Endothelial cell of umbilical vein (primary cell): ENCODE measurements around the gene CCDC7. TPM values are rescaled to one million over a fixed set of nuclear protein-coding genes. Genes with fewer than 3 reads are reported as not detected.

Experiments used
- BruUV-seq: library from RNA; stranded (reverse); fragments of 400-500 nt; replicated peaks from 2 replicates; lab custom pipeline; 2021; lab: Mats Ljungman, UMichigan
- CTCF ChIA-PET: fragments of 300-600, 350-600 bp; sonication (Branson Sonifier 250); formaldehyde crosslinking; loops from one replicate; lab custom pipeline; 2021; ENCODE audit warnings: antibody characterized with exemption, inconsistent platforms; lab: Charles Lee
- POLR2A ChIA-PET: fragments of 300-600, 350-600 bp; sonication (Branson Sonifier 250); formaldehyde crosslinking; loops from one replicate; lab custom pipeline; 2021; ENCODE audit warnings: antibody characterized with exemption, inconsistent platforms; lab: Charles Lee
- DNase-seq: peaks from one replicate; pipeline ENCODE4 v3.0.0-alpha.2; 2011; ENCODE audit warnings: low read depth, low spot score
- FAIRE-seq: peaks from 2 replicates; lab custom pipeline; 2011; peaks lifted over from hg19 to GRCh38; lab: Jason Lieb, UNC
- H2AFZ ChIP-seq: 2 replicates; pipeline ENCODE4 v1.6.0; 2012; ENCODE audit warnings: low read depth, low read length, control low read depth, inconsistent platforms
- H3K27ac ChIP-seq: 2 replicates; pipeline ENCODE4 v1.5.1; 2011; ENCODE audit warnings: low read depth, mild to moderate bottlenecking, control low read depth, low read length, moderate library complexity; ENCODE audit not compliant: insufficient read depth
- H3K27me3 ChIP-seq, 2 experiments: 2 replicates each; pipeline versions ENCODE4 v1.6.0 to v1.6.1; 2011; ENCODE audit warnings: low read length in 2 of 2, mixed read lengths in 1 of 2; ENCODE audit not compliant: control insufficient read depth in 2 of 2, insufficient read depth in 2 of 2
- H3K36me3 ChIP-seq, 2 experiments: 2 replicates in 1 of 2; 3 replicates in 1 of 2; pipeline ENCODE4 v1.5.1; 2011; ENCODE audit warnings: low read length in 2 of 2, mild to moderate bottlenecking in 1 of 2, moderate library complexity in 1 of 2; ENCODE audit not compliant: control insufficient read depth in 2 of 2, insufficient read depth in 2 of 2; ENCODE audit errors: extremely low read depth in 1 of 2
- H3K4me1 ChIP-seq: 3 replicates; pipeline ENCODE4 v1.5.1; 2011; ENCODE audit warnings: mild to moderate bottlenecking, low read length; ENCODE audit not compliant: control insufficient read depth, insufficient read depth; ENCODE audit errors: extremely low read depth
- H3K4me2 ChIP-seq: 2 replicates; pipeline ENCODE4 v1.6.1; 2011; ENCODE audit warnings: low read length, control low read depth, mixed read lengths; ENCODE audit not compliant: insufficient read depth
- H3K4me3 ChIP-seq, 3 experiments: fragments of 200-600 bp in 1 of 3; sonication (generic), shearing (Covaris generic) in 1 of 3; replicated peaks in 1 of 3; 2 replicates each; pipeline ENCODE4 v1.5.1; 2011 to 2016; ENCODE audit warnings: control low read depth in 3 of 3, low read length in 3 of 3, mild to moderate bottlenecking in 2 of 3, inconsistent platforms in 1 of 3, low read depth in 1 of 3, moderate library complexity in 1 of 3; ENCODE audit not compliant: insufficient read depth in 1 of 3
- H3K79me2 ChIP-seq: 2 replicates; pipeline ENCODE4 v1.6.0; 2012; ENCODE audit warnings: low read length, inconsistent platforms; ENCODE audit not compliant: control insufficient read depth, insufficient read depth
- H3K9ac ChIP-seq: replicated peaks from 2 replicates; pipeline ENCODE3; 2011; ENCODE audit warnings: low read length, control low read depth; ENCODE audit not compliant: insufficient read depth; ENCODE audit errors: extremely low read depth
- H3K9me1 ChIP-seq: replicated peaks from 3 replicates; pipeline ENCODE4 v1.6.0; 2011; ENCODE audit warnings: mild to moderate bottlenecking, low read length; ENCODE audit not compliant: control insufficient read depth, insufficient read depth; ENCODE audit errors: extremely low read depth
- H3K9me3 ChIP-seq: replicated peaks from 2 replicates; pipeline ENCODE4 v1.5.1; 2012; ENCODE audit warnings: low read length, inconsistent platforms; ENCODE audit not compliant: control insufficient read depth, insufficient read depth
- H4K20me1 ChIP-seq: replicated peaks from 2 replicates; pipeline ENCODE3; 2011; ENCODE audit warnings: mild to moderate bottlenecking, low read length; ENCODE audit not compliant: control insufficient read depth, insufficient read depth; ENCODE audit errors: extremely low read depth
- EZH2 ChIP-seq: IDR thresholded peaks from 2 replicates; pipeline ENCODE4 v1.6.1; 2012; ENCODE audit warnings: borderline replicate concordance, low read depth, mild to moderate bottlenecking, moderate library complexity, low read length, inconsistent platforms; ENCODE audit not compliant: severe bottlenecking
- FOS ChIP-seq: IDR thresholded peaks from 2 replicates; pipeline ENCODE4 v1.6.1; 2011; ENCODE audit warnings: mild to moderate bottlenecking, low read length, moderate library complexity, borderline replicate concordance; ENCODE audit not compliant: insufficient read depth
- GATA2 ChIP-seq: IDR thresholded peaks from 2 replicates; pipeline ENCODE4 v1.7.0; 2011; ENCODE audit warnings: low read depth, mild to moderate bottlenecking, moderate library complexity, mixed read lengths, low read length; ENCODE audit not compliant: insufficient read length, insufficient read depth
- JUN ChIP-seq: IDR thresholded peaks from 2 replicates; pipeline ENCODE4 v1.6.1; 2011; ENCODE audit warnings: borderline replicate concordance, low read depth; ENCODE audit not compliant: insufficient read length, insufficient read depth
- MYC ChIP-seq: IDR thresholded peaks from one replicate; pipeline ENCODE4 v1.6.1; 2011; ENCODE audit warnings: mild to moderate bottlenecking, low read depth, low read length
- POLR2A ChIP-seq: IDR thresholded peaks from 2 replicates; pipeline ENCODE4 v1.6.1; 2012; ENCODE audit warnings: low read depth, mild to moderate bottlenecking, control low read depth, low read length
- POLR2AphosphoS5 ChIP-seq: IDR thresholded peaks from 2 replicates; pipeline ENCODE4 v1.6.1; 2012; ENCODE audit warnings: low read depth, mild to moderate bottlenecking, control low read depth, low read length, moderate library complexity; ENCODE audit not compliant: insufficient read depth
- dilution Hi-C: fragments of 300-500 bp; cut with MboI; formaldehyde crosslinking; loops from one replicate; pipeline ENCODE4 v1.15.0; 2019; ENCODE audit warnings: low sequenced_read_pairs; ENCODE audit not compliant: extremely low pct_ligation_motif_present
- intact Hi-C: fragments of 100-400 bp; cut with micrococcal nuclease; formaldehyde crosslinking; loops from one replicate; pipeline ENCODE4 v1.10.0; 2022
- polyA plus RNA-seq, 4 experiments: library from polyadenylated mRNA; depleted of rRNA in 3 of 4; stranded (reverse) in 3 of 4; unstranded in 1 of 4; fragments of >200 nt; gene quantifications; 2 replicates each; pipeline versions ENCODE4 v1.2.1 to v1.2.3, GENCODE V29; 2011 to 2012; ENCODE audit warnings: missing spikeins in 1 of 4
- total RNA-seq: library from RNA; stranded (reverse); gene quantifications from 2 replicates; pipeline ENCODE4 v1.2.3, GENCODE V29; 2021
- TF ChIP-seq, protein P1 (sequence below), 2 donors: IDR thresholded peaks; 1 replicate in 1 of 2; 2 replicates in 1 of 2; pipeline ENCODE4 v1.5.1; 2011; ENCODE audit warnings: low read length in 2 of 2, mild to moderate bottlenecking in 2 of 2, moderate library complexity in 2 of 2, control low read depth in 1 of 2, inconsistent platforms in 1 of 2, low read depth in 1 of 2; ENCODE audit not compliant: insufficient read depth in 1 of 2; ENCODE audit errors: extremely low read depth in 1 of 2
- TF ChIP-seq, protein P2 (sequence below): IDR thresholded peaks from 2 replicates; pipeline ENCODE4 v1.6.1; 2011; ENCODE audit not compliant: insufficient read depth, insufficient read length

CCDC7 gene
- total and polyA plus RNA-seq, 2 donors (not counting 3 experiments of a cell fraction or from before 2014, with no cell fraction given), result 0.35 to 8.2 TPM

DNA sequence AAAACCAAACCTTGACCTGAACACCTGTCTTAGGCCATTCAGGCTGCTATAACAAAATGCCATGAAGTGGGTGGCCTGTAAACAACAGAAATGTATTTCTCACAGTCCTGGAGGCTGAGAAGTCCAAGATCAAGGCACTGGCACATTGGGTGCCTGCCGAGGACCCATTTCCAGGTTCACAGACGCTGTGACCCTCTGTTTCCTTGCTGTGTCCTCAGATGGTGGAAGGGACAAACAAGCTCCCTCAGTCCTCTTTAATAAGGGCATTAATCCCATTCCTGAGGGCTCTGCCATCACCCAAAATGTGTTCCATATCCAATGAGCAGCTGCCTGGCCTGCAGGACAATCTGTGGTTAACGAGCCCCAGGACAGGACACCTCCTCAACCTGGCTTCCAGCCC, 444.5 kb downstream of the CCDC7 start:
- dilution Hi-C loops, result no loop called here

More for the DNA sequence above, 444.5 kb downstream of the CCDC7 start:
- no peaks in the 10 kb centered on the region for H3K27me3 ChIP-seq
- intact Hi-C loops, result loop anchor here (5.0 kb wide), 1 partner anchor 117 kb away; no protein-coding TSS in a partner anchor
- DNase-seq, result no peak
- CTCF ChIA-PET, result interaction anchor here (0.9 to 1.6 kb wide), 2 partner anchors 102 to 118 kb away, joined by 3 to 6 read pairs; no protein-coding TSS in a partner anchor
- no TSS peak for BruUV-seq
- no peak overlapping the region for H3K27ac ChIP-seq
- H3K79me2 ChIP-seq, result no peaks in the 10 kb centered on the region
- H3K9me3 ChIP-seq, result no peaks in the 10 kb centered on the region
- TF ChIP-seq, protein P1, sequence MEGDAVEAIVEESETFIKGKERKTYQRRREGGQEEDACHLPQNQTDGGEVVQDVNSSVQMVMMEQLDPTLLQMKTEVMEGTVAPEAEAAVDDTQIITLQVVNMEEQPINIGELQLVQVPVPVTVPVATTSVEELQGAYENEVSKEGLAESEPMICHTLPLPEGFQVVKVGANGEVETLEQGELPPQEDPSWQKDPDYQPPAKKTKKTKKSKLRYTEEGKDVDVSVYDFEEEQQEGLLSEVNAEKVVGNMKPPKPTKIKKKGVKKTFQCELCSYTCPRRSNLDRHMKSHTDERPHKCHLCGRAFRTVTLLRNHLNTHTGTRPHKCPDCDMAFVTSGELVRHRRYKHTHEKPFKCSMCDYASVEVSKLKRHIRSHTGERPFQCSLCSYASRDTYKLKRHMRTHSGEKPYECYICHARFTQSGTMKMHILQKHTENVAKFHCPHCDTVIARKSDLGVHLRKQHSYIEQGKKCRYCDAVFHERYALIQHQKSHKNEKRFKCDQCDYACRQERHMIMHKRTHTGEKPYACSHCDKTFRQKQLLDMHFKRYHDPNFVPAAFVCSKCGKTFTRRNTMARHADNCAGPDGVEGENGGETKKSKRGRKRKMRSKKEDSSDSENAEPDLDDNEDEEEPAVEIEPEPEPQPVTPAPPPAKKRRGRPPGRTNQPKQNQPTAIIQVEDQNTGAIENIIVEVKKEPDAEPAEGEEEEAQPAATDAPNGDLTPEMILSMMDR (IDR thresholded peaks at IDR 0.05; ENCODE audit: extremely low read depth in 1 of 2, insufficient read depth in 1 of 2, low read depth in 1 of 2, low read length in 2 of 2), result no peak
- no peak for TF ChIP-seq POLR2AphosphoS5
- TF ChIP-seq JUN, result no peak
- TF ChIP-seq MYC, result no peak
- TF ChIP-seq FOS, result no peak
- no peak for TF ChIP-seq GATA2
- TF ChIP-seq POLR2A, result no peak
- no peak for TF ChIP-seq EZH2
- TF ChIP-seq, protein P2, sequence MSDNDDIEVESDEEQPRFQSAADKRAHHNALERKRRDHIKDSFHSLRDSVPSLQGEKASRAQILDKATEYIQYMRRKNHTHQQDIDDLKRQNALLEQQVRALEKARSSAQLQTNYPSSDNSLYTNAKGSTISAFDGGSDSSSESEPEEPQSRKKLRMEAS, result no peak
- no peaks in the 10 kb centered on the region for H3K9me1 ChIP-seq
- no peak for FAIRE-seq
- no peak overlapping the region for H3K9ac ChIP-seq
- H3K4me2 ChIP-seq, result no peak overlapping the region
- no peaks in the 10 kb centered on the region for H3K4me1 ChIP-seq
- POLR2A ChIA-PET, result no interaction called here
- no peaks in the 10 kb centered on the region for H3K36me3 ChIP-seq
- no peak overlapping the region for H2AFZ ChIP-seq
- no peaks in the 10 kb centered on the region for H4K20me1 ChIP-seq
- no peak overlapping the region for H3K4me3 ChIP-seq
